Measurements from ENCODE around the gene EFR3B.
"Not testable (repeated sequence)": the region's sequence is repeated elsewhere in the genome, so short reads cannot be mapped to it uniquely, and the experiment has no call there.

Gene EFR3B

GRCh38 chr2:25158096-25158852 is 116.4 kb downstream of the EFR3B start:
- no peak for DNase-seq

- no peak for DNase-seq
Measured at GRCh38 chr2:25159949-25160348, 118.1 kb downstream of the EFR3B start.

DNA sequence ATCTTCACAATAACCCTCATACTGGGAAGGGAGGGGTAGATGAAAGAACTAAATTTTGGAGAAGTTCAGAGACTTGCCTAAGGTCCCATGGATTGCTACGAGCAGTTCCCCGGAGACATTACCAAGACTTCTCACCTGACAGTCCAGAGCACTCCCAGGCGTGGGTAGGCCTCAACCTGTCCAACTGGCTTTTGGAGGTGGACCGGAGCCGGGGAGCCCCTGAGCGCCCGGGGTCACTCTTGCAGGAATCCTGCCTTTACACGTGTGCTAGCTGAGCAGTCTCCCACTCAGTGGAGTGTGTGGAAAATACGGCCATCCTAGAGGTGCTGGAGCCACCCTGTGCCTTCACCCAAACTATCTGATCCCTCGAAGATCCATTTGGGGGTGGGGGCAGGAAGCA is 118.5 kb downstream of the EFR3B start:
- DNase-seq: no peak

DNA sequence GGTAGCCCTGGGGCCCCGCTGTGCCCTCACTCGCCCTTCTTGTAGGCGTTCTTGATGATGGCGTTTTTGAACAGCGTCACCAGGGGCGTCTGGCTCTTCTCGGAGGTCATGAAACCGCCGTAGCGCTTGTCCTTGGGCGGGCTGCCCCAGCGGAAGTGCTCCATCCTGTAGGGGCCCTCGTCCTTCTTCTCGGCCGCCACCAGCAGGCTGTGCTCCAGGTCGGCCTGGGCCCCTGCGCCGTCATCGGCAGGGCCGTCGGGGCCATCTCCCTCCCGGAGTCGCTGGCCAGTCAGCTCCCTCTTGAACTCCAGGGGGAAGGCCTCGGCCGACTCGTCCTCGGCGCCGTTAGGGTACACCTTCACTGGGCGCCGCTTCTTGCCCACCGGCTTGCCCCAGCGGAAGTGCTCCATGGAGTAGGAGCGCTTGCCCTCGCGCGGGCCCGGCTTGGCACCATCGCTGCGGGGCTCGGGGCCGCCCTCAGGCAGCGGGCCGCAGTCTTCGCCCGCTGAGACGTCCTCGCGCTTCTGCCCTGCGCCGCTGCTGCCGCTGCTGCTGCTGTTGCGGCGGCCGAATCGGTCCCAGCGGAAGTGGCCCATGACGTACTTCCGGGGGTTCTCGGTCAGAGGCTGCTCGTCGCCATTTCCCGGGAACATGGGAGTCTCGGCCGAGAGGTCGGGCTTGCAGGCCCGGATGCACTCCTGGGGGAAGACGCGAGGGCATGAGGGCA is 119.3 kb downstream of the EFR3B start:
- DNase-seq: no peak

GRCh38 chr2:25162061-25162460 is 120.2 kb downstream of the EFR3B start:
- not testable (repeated sequence) for DNase-seq

DNA sequence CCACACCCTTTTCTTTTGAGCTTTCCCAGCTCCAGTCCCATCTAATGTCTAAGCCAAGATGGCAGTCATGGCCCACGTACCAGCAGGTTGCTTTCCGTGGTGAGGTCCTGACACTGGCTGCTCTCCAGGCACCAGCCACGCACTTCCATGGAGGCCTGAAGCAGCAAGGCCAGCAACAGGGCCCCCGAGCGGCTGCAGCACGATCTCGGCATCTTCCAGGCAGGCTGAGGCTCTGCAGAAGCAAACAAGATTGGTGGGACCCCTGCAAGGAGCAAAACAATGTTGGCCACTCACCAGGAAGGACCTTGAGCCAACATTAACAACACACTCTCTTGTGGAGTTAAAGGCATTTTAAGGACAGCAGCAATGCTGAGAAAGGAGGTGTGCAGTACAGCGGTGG is 122.7 kb downstream of the EFR3B start:
- DNase-seq: no peak

- DNase-seq: no peak
Measured at GRCh38 chr2:25165992-25166875, 124.4 kb downstream of the EFR3B start.

GRCh38 chr2:25168256-25169072 is 126.6 kb downstream of the EFR3B start, which contains the start of gene POMC:
Gene POMC, minus strand, starts transcription at chr2:25168580. Its CDS starts 3,808 bp downstream, at chr2:25164772.
- no peak for DNase-seq

DNA sequence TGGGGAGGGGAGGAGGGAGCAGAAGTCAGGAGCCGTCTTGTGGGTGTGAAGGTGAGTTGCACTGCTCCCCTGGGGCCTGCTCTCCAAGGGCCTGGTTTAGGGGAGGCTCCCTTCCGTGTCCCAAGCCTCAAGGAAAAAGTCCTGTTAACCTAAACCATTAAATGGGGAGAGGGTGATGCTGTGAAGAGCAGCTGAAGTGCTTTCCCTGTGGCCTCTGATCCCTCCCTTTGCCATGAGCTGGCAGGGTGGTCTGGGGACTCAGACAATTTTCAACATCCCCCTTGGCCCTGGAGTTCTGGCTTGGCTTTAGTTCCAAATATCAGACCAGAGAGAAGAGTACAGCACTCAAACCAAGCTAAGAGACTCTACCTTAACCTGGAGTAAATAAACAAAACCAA is 127.2 kb downstream of the EFR3B start:
- DNase-seq: no peak

- no peak for DNase-seq
Measured at GRCh38 chr2:25170888-25171287, 129.0 kb downstream of the EFR3B start.

GRCh38 chr2:25173719-25174118 is 131.8 kb downstream of the EFR3B start:
- no peak for DNase-seq

DNA sequence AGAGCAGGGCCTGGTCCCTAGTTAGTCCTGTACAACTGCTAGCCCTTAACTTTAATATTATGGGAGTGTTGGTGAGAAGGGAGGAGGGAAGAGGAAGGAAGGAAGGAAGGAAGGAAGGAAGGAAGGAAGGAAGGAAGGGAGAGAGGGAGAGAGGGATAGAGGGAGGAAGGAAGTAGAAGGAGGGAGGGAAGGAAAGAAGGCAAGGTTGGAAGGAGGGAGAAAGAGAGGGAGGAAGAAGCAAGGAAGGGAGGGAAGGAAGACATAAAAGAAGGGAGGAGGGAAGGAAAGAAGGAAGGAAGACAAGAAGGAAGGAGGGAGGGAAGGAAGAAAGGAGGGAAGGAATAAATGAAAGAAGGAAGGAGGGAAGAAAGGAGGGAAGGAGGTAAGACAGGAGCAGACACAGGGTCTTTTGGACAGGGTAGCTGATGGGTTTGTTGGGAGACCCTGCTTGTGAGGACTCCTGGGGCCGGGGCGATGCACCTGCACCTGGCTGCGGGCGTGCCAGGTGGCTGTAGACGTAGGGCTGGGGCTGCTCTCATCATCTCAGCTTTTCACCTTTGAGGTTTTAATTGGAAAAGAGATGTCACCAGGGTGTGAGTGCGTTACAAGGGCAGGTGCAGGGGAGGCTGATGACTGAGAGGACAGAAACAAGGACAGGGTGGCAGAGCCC is 132.5 kb downstream of the EFR3B start:
- DNase-seq: no peak

GRCh38 chr2:25176138-25176537 is 134.3 kb downstream of the EFR3B start:
- no peak for DNase-seq

DNA sequence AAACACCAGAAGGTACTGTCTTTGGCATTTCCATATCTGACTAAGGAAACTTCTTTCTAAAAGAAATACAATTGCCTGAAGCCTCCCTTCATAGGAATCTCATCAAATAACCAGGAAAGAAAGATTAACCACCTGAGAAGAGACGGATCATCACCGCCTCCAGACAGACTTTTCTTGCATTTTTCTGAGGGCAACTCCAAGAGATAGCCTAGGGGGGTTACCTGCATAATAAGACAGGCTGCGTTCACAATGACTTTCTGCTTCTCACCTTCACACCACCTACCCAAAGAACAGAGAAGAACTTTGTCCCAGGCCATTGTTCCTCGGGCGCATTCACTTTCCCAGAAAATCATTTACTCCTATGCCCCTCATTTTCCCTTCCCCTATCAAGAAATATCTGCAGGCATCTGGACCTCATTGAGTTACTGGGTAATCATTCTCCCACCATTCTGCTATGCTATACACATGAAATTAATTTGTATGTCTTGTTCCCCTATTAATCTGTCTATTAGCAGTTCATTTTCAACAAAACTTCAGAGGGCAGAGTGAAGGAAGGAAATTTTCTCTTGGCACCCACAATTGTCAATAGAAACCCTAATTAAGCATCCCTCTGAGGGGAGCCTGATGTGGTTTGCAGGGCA is 134.8 kb downstream of the EFR3B start:
- DNase-seq: no peak

GRCh38 chr2:25177211-25177611 is 135.3 kb downstream of the EFR3B start:
- no peak for DNase-seq

DNA sequence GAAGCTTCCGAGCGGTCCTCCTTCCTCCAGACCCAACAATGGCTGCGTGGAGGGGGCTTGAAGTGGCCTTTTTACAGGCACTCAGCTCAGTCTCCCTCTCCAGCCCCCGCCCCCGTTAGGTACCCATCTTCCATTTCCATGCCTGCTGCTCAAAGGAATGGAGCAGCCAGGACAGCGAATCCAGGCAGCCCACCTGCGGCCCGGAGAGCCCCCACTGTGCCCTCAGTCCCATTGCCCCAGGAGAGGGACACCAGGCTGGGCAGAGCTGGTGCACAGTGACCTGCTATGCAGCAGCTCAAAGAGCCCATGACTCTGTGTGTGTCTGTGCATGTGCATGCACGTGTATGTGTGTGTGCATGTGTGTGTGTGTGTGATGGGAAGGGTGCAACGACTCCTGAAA is 137.1 kb downstream of the EFR3B start:
- DNase-seq: no peak

DNA sequence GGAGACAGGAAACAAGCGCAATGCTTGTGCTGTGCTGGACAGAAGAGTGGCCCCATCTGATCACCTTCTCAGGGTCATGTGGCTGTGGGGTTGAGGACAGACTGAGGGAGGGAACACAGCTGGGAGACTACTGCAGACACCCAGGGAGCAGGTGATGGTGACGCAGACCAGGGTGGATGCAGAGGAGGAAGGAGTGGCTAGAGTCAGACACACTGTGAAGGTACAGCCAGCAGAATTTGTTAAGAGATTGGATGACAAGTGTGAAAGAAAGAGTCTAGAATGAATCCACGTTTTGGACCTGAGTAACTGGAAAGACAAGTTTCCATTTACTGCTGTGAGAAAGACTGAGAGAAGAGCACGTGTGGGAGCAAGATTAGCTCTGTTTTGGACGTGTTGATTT is 142.4 kb downstream of the EFR3B start:
- DNase-seq: no peak

- DNase-seq: no peak
Measured at GRCh38 chr2:25187729-25188350, 146.0 kb downstream of the EFR3B start.

DNA sequence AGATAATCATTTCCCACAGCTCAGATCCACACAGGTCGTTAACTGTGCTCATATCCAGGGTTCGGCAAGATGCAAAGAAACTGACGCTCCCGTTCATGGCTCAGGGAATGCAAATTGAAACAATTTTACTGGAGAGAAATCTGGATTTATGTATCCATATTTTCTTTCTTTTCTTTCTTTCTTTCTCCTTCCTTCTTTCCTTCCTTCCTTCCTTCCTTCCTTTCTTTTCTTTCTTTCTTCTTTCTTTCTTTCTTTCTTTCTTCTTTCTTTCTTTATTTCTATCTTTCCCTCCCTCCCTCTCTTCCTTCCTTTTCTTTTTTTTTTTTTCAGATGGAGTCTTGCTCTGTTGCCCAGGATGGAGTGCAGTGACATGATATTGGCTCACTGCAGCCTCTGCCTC is 146.5 kb downstream of the EFR3B start:
- DNase-seq: no peak

- no peak for DNase-seq
Measured at GRCh38 chr2:25190536-25190935, 148.7 kb downstream of the EFR3B start.

- no peak for DNase-seq
Measured at GRCh38 chr2:25194576-25195122, 152.8 kb downstream of the EFR3B start.
